HG02763 (cell line): ENCODE data around the gene ARHGAP8.

Source experiments
- ATAC-seq: cut with Tn5 transposase; IDR thresholded peaks from one replicate; pipeline ENCODE4 v1.9.1; 2021; ENCODE audit warnings: mild to moderate bottlenecking, moderate library complexity; ENCODE audit not compliant: unreplicated experiment

ARHGAP8 gene

DNA sequence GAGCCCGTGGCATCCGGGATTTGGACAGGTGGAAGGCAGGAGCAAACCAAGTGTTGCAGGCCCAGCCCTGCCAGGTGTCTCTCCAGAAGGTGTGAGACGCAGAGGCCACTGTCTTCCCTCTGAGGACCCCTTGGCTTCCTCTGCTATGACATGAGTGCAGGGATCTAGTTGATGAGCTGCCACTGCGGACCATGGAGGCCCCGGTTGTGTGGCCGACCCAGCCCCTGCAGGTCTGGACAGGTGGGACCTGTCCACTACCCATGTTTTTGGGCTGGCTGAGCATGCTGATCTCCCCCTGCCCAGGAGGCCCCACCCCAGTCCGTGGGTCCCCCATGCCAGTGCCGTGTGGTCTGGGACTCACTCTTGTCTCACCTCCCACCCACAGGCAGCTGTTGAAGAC is 27.5 kb upstream of the ARHGAP8 start:
- ATAC-seq = no peak

DNA sequence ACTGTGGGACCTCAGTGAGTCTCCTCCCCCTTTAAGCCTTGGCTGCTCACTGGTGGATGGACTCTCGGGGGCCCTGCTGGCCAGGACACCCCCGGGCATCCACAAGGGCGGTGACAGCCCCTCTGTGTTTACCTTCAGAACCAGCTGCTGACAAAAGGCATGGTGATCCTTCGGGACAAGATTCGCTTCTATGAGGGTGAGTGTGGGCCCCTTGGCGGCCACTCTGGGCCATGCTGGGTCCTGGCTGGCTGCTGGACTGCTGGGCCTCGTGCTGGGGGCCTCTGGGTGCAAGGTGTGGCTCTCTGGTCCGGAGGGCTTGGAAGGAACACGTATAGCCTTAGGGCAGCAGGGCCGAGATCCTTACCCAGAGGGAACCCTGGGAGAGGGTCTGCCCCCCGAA is 25.9 kb upstream of the ARHGAP8 start:
- ATAC-seq = no peak

DNA sequence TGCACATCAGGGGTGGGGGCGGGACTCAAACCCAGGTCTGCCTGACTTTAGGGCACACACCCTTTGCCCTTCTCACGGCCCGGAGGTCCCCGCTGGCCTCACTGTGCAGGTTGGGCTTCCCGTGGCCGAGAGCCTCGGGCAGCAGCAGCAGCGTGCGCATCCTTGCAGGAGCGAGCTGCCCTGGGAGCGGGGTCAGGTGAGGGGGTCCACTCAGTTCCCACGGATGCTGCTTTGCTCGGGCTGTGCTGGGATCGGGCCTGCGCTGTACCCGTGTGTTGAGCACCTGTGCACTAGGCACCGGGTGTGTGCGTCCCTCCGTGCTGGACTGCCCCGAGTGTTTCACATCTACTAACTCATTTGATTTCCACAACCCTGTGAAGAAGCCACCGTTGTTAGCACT is 25.2 kb upstream of the ARHGAP8 start:
- no peak for ATAC-seq

DNA sequence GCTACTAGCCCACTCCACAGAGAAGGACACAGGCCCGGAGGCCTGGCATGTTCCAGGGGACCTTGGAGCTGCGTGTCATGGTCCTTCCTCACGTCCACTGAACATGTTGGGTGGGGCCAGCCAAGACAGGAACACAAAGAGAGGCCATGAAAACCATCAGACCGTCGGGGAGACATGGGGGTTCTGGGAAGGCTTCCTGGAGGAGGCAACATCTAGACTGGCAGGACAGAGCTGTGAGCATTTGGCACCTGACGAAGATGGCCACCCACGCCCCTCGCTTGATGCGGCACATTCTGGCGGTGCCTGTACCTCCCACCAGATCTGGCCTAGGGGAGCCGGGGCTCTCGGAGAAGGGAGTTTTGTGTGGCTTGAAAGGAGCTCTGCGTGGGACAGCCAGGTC is 24.7 kb upstream of the ARHGAP8 start:
- no peak for ATAC-seq

DNA sequence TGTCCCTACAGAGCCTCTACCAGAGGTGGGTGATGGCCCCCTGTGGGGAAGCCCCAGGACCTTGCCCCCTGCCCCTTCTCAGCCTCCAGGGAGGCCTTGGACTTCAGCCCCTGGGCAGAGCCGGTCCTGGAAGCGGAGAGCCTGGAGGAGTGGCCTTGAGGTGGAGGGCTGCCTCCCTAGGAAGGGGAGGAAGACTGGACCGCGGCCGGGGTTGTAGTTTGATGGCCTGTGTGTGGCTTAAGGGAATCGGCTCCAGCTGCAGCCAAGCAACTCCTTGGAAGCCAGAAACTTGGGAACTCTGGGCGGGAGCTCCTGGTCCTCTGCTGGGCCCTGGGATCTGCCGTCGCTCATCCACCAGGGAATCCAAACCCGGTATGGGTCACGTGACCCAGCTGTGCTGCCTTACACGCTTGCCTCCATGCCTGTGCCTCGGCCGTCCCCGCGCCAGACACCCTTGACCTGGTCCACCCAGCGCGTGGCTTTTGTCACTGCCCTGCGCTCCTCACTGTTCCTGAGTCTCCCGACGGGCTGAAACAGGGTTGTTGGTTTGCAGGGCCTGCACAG is 23.5 kb upstream of the ARHGAP8 start:
- no peak for ATAC-seq

DNA sequence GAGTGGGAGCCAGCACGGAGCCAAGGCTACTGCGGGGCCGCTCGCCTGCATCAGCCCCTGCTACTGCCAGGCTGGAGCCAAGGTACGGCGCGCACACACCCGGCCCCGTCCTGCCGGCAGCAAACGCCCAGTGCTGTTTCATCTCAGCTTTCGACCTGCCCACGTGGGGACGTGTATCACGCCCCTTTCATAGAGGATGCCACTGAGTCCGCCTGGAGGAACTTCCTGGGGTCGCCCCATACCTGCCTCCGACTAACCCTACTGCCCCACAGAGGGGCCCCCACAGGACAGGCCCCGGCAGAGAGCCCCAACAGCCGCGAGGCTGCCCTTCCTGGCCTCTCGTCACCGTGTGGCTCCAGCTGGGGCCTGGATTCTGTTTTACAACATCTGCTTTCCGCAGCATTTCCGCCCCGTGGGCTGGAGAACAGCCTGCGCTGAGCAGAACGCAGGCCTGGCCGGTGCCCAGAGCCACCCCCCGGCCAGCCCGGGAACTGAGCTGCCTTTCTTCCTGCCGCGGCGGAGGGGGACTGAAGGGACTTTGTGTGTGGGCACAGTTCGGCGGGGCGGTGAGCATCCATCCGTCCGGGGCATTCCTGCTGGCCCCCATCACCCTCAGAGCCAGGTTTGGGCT is 22.9 kb upstream of the ARHGAP8 start:
- no peak for ATAC-seq

DNA sequence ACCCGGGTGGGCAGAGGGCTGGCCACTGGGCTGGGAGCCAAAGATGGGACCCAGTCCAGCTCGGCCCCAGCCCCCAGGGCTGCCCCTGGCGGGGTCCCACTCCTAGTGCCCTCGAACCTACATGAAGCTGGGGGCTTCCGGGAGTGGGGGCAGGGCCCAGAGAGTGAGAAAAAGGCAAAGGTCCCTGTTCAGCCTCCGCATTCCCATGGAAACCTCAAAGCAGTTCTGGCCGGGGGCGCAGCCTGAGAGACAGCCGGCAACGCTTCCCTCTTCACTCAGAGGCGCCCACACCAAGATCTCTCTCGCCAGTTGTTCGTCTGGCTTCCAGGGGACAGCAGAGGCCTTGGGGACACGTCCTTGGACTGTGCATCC is 22.4 kb upstream of the ARHGAP8 start:
- ATAC-seq = no peak

DNA sequence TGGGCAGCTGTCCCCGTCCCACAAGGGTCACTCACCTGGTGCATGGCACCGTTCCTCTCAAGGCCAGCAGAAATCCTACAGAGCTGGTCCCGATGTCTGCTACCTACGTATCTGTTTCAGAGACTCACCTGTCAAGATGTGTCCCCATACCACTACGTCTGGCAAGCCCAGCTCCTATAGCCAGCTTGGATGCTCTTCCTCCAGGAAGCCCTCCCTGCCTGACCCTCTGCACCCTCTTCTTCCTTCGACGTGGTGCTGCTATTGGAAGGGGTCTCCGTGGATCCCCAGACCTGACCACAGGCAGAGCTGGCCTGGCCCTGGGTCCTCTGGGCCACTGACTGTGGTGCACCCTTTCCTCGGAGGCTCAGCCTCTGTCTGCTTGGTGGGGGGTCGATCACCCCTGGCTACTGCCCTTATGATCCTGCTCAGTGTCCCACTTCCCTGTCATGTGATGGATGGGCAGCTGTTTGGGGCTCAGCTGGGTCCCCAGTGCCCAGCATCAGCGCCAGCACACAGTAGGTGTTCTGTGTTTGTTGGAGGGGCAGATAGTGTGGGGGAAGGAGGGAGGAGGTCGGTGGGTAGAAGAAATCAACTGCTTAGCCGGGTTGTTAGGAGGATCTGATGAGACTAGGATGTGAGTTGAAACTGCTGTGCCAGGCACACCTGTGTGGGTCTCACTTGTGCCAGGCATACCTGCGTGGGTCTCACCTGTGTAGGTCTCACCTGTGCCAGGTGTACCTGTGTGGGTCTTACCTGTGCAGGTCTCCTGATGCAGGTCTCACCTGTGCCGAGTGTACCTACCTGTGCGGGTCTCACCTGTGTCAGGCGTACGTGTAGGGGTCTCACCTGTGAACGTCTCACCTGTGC is 21.7 kb upstream of the ARHGAP8 start:
- no peak for ATAC-seq

DNA sequence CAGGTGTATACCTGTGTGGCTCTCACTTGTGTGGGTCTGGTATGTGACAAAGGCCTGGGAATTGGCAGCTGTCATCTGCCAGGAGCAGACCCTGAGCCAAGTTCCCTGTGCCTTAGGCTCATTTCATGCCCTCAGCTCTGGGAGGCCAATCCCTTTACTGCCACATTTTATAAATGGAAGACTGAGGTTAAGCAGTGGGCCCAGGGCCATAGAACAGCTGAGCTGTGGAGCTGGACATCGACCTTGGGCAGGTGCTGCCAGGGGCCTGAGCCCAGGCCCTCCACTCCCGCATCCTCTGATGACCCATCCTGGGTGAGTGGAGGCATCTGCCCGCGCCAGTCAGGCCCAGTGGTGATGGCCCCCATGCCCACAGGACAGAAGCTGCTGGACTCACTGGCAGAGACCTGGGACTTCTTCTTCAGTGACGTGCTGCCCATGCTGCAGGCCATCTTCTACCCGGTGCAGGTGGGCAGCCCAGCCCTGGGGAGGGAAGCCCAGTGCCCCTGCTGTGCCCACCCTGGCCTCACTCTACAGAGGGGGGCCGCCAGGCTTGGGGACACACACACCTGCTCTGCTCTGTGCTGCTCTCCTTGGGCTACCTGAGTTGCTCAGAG is 20.9 kb upstream of the ARHGAP8 start:
- no peak for ATAC-seq

DNA sequence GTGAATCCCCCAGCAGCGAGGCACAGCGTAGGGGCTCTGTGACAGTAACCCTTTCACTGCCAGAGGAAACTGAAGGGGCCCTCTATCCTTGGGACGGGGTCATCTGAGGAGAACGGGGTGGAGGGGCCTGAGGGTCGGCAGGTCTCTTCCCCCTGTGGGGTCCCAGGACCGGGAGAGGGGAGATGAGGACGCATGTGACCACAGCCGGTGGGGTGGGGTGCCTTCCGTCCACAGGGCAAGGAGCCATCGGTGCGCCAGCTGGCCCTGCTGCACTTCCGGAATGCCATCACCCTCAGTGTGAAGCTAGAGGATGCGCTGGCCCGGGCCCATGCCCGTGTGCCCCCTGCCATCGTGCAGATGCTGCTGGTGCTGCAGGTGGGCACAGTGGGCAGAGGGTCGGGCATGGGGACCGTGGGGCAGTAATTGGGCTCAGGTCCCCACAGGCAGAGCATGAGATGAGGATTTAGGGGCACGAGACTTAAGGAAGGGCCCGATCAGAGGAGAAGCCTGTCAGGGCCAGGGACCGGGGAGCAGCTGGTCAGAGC is 20.3 kb upstream of the ARHGAP8 start:
- no peak for ATAC-seq

DNA sequence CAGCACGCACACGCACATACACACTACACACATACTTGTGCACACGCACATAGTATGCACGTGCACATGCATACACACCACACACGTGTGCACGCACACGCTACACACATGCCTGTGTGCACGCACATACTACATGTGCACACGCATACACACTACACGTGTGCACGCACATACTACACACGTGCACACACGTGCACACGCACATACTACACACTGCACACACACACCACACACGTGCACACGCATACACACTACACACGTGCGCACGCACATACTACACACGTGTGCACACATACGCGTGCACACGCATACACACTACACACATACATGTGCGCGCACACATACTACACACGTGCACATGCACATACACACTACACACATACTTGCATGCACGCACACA is 19.7 kb upstream of the ARHGAP8 start:
- ATAC-seq = no peak

DNA sequence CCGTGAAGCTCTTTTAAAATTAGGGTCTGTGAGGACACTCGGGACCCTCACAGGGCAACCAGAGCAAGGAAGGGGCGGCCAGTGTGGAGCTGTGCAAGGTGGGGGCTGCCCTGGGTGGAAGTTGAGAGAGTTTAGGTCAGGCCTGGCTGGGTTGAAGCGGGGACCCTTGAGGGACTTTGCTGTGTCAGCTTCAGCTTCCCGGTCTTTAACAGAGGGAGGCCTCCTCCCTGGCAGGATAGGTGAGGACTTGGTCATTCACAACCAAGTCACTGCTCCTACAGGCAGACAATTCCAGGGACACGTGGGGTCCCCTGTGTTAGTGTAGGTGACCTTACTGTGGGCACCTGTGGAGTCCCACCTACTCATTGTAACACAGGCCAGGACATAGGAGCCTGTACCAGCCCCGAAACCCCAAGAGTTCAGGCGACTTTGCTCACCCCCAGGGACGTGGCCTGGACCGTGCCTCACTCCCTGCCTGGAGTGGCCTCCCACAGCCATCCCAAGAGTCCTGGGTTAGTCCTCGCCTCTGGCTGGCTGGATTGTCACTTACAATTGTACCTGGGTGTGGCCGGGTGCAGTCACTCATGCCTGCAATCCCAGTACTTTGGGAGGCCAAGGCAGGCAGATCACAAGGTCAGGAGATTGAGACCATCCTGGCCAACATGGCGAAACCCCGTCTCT is 18.8 kb upstream of the ARHGAP8 start:
- no peak for ATAC-seq

DNA sequence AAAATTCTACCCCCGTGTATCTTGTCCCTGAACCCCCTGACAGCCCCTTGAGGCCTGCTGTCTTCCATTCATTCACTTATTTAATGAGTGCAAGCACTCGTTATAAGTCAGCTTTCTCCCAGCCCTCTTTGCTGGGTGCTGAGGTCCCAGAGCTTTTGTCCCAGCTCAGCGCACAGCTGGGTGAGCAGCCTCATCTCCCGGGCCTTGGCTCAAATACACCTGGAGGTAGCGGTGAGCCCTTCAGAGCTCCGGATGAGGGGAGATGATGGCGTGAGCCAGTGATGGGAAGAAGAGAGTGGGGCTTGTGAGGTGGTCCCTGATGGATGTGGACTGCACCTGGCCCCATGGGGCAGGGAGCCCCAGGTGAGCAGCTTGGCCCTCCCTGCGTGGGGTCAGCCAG is 18.1 kb upstream of the ARHGAP8 start:
- no peak for ATAC-seq

DNA sequence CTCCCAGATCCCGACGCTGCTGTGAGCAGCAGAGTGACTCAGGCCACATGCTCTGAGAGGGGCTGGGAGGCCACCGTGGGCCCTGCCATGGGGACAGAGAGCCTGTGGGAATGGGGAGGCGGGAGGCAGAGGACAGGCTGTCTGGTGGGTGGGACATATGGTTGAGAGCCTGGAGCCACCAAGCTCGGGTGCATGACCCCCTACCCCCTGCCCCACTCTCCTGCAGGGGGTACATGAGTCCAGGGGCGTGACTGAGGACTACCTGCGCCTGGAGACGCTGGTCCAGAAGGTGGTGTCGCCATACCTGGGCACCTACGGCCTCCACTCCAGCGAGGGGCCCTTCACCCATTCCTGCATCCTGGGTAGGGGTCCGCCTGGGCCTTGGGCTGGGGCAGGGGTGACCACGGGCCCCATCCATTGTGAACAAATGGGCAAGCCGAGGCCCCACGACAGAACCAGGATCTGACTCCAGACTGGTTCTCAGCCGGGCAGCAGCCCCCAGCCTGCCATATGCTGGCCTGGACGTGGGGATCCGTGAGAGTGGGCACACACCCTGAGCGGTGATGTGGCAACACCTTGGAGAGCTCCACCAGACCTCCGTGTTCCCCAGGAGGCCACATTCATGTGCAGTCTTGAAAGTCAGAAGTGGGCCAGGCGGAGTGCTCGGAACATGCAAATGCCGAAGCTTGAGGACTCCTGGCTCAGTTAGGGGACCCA is 17.4 kb upstream of the ARHGAP8 start:
- no peak for ATAC-seq

DNA sequence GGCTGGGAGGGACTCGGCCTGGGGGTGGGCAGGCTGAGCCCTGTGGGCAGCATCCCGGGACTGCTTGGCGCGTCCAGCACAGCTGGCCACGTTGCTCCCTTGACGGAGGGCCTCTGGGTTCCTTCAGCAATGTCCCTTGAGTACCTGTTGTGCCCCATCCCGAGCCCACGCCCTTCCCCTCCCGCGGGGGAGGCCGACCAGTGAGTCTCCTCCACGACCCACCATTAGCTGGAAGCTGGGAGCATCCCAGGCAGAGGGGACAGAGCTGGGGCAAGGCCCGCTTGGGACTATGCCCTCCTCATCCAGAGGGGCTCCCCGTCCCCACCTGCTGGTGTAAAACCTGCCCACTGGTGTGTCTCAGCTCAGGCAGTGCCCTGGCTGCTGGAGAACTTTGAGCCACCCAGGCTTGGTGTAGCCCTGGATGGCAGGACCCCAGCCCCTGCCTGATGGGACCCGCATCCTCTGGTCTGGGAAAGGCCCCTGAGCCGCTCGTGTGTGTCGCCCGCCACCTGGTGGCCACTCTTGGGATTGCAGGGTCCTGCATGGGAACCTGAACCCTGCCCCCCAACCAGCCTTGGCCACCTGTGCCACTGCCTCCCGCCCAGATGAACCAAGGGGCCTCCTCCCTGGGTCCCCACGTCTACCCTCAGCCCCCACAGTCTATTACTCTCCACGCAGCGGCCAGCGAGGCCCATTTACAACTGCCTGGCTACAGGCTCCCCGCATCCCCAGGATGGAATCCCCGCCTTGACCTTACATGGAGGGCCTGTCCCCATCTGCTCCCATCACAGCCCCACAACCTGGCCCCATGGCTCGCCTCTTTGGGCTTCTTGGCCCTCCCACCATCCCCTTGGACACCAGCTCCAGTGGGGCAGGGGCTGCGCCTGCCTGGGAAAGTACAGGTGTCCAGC is 16.6 kb upstream of the ARHGAP8 start:
- ATAC-seq = no peak

DNA sequence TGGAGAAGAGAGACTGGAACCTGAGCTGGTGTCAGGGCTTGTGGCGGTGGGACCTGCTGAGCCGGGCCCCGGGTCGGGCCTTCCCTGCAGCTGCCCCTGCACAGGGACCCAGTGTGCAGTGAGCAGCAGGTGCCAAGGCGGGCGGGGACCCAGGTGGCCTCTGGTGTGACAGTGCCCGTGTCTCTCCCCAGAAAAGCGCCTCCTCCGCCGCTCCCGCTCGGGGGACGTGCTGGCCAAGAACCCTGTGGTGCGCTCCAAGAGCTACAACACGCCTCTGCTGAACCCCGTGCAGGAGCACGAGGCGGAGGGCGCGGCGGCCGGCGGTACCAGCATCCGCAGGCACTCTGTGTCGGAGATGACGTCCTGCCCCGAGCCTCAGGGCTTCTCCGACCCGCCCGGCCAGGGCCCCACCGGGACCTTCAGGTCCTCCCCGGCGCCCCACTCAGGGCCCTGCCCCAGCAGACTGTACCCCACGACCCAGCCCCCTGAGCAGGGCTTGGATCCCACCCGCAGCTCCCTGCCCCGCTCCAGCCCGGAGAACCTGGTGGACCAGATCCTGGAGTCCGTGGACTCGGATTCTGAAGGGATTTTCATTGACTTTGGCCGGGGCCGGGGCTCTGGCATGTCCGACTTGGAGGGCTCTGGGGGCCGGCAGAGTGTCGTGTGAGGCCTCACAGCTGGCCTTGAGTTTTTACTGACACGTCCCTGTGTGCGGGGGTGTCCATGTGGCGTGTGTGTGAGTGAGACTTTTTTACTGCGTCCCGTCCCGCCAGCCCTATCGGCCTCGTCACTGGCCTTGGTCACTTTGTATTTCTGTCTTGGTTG is 15.6 kb upstream of the ARHGAP8 start:
- no peak for ATAC-seq

DNA sequence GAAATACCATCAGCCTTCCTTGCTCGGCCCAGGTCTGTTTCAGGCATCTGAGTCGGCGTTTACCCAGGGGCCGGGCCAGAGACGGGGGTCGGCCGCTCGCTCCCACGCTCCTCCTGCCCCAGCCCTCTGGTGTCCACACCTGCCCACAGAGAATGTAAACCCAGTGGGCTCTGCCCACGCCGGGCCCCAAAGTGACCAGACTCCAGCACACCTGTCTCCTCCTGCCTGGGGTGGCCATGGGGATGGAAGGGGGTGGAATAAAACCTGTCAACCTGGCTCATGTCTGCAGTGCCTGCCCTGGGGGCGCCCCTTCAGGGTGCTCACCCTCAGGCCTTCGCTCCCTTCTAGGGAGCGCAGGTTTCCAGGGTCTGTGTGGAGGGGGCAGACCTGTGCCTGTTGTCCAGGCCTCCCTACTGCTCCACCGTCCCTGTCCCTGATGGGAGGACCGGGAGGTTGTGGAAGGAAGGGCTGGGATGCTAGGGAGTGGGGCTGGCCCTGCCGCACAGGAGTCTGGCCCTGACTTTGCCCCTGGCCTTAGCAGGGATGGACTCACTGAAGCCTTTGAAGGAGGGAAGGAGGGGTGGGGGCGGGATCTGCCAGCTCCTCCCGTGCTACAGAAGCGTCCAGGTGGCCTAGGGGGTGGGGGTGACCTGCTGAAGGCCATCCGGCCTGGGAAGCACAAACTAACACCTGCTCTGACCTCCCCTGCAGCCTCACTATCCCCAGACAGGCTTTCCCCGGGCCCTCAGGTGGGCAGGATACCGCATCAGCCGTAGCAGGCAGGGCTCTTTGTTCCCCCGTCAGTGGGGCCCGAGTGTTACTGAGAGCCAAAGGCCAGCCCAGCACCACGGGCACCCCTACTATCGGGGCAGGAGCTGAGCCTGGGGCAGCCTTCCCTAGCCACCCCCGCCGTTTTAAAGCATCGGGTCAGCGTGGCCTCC is 14.7 kb upstream of the ARHGAP8 start:
- no peak for ATAC-seq
